ENCODE results near the gene PRICKLE1. TPM values are rescaled to one million over a fixed set of nuclear protein-coding genes. Genes with fewer than 3 reads are reported as not detected.

PRICKLE1 gene
- total RNA-seq, 1 experiment from 2014 or later: 5.1 TPM

GRCh38 chr12:42458575-42458974, 131.0 kb downstream of the PRICKLE1 start:
- DNase-seq (ENCODE audit: low read depth): no peak

GRCh38 chr12:42450248-42450647, 139.3 kb downstream of the PRICKLE1 start:
- DNase-seq (ENCODE audit: low read depth): peak; percentile 42

- no peak for DNase-seq (ENCODE audit: low read depth)
These were observed 140.7 kb downstream of the PRICKLE1 start for GRCh38 chr12:42448841-42449240.

DNA sequence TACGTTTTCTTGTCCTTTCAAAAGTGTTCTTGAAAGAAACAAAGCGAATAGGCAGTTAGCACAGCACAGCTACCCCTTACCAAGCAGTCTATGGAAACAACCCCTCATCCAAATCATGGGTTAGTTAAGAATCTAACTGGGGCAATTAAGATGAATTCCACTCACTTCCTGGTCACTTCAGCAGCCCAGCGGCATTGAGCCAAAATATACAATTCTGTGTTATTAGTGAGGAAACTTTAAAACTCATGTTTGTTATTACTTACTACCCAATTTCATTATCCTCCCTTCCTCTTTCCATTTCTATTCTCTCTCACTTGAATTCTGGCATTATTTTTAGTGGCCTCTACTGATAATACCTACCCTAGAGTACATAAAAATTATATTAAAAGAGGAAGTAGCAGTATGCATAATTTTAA, 142.2 kb downstream of the PRICKLE1 start:
- DNase-seq (ENCODE audit: low read depth): no peak

GRCh38 chr12:42446761-42447160, 142.8 kb downstream of the PRICKLE1 start:
- peak; percentile 36 for DNase-seq (ENCODE audit: low read depth)

- no peak for DNase-seq (ENCODE audit: low read depth)
These were observed 143.7 kb downstream of the PRICKLE1 start for GRCh38 chr12:42445891-42446290.

GRCh38 chr12:42444192-42444943, 145.2 kb downstream of the PRICKLE1 start:
- no peak for DNase-seq (ENCODE audit: low read depth)

- DNase-seq (ENCODE audit: low read depth): no peak
These were observed 146.7 kb downstream of the PRICKLE1 start for GRCh38 chr12:42442888-42443287.

DNA sequence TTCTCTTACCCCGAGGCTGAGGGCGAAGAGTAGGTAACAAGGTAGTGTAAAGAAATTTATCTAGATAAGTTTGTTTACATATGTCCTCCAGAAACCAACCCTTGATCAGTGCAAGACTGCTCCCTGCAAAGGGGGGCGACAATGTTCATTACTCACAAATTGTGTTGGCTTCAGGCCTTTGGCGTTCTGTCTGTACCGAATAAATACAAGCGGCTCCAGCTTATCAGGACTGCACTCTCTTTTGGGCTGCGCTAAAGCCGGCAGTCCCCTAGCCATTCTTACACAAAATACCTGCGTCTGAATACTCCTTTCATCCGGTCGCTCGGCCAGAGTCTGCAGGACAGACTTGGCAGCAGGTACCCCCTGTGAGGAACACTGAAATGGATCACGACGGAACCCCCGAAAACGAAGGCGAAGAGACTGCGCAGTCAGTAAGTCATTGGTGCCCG, 147.2 kb downstream of the PRICKLE1 start:
- DNase-seq (ENCODE audit: low read depth): no peak

- no peak for DNase-seq (ENCODE audit: low read depth)
These were observed 148.9 kb downstream of the PRICKLE1 start for GRCh38 chr12:42440608-42441007.

DNA sequence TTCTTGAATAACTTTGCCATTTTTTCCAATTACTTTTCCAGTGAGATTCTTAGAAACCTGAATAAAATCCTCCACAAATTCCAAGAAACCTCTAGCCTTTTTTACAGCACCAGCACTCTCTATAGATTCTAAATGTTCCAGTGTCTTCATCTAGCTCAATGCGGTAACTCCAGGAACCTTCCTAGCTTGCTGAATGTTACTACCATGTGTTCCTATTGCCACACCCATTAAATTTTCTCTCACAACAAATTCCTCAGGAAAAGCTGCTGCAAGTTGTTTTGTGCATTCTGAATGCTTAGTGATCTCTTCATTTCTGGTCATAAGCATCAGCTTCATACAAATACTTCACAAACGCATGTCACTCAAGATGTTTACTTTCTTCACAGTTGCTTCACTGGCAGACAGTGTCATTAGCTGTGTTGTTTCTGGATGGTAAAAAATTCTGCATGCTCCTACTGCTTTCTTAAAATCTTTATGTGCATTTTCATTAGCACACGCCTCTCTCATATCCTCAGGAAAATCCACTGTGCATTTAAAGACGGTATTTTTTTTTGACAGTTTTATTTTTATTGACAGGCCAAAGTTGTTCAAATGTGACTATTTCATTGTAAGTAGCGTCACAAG, 156.9 kb downstream of the PRICKLE1 start:
- DNase-seq (ENCODE audit: low read depth): no peak

DNA sequence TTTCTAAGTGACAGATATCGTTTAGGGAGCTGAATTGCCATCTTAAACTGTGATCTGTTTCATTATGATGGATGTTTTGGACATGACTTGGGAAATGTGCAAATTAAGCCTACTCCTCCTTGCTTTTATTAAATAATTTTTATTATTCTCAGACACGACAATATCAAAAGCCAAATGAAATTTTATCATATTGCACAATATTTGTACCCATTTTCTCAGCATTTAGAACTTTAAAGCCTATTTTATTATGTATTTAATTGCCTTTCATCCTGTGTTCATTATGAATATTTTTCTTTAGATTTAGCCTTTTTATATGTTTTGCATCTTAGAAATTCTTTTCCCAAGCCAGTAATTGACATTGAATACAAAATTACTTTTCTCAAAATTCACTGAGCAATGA, 160.7 kb downstream of the PRICKLE1 start:
- no peak for DNase-seq (ENCODE audit: low read depth)

GRCh38 chr12:42426746-42427145, 162.8 kb downstream of the PRICKLE1 start:
- DNase-seq (ENCODE audit: low read depth): peak; percentile 55

DNA sequence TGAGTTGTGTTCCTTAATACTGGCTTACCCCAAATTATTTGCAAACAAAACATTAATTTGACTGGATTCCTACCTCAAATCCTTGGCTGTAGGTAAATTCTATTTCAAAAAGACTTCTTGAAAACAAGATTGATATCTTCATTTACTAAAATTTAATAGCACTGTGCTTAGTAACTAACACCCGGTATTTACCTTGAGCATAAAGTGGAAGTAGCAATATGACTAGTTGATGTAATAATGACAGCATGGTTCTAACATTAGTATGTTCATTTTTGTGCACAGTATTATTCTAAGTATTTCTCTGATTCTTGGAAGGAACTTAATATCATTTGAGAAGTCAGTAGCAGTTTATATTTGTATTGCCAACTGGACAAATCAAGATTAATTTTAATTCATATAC, 166.8 kb downstream of the PRICKLE1 start:
- DNase-seq (ENCODE audit: low read depth): no peak

DNA sequence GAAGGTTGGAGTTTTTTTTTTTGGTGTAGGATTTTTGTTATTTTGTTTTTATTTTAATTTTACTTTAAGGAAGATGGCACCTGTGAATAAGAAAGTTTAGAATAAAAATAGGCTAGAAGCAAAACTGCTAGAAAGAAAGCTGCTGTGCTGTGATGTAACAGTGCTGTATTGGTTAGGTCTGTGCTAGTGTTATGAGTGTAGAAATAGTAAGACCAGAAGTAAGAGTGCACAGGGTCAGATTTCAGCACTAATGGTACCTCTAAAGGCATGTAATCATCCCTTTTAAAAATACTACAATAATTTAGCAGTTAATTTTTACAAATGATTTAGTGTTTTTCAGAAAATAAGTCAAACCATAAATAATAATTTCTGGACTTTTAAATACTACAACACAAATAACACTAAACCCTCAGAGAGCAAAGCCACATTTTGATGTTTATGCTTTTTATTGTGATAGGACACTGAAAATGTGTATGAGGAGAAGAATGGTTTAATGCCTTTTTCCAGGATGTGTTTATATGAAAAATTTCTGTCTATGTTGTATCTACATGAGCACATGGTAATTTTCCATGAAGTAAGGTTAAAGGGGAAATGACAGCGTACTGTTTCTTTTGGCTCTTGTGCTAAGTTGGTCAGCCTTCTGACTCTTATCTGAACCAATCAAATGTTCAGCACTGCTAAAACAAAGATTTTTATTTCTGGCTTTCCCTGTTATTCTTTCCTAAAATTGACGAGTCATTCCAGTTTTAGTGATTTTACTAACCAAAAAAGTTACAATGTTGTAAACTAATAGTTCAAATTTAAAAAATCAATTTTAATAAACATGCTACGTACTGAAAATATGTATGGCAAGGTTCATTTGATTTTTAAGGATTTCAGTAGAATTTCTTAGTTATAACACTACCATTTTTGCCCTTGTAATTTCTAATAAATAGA, 167.4 kb downstream of the PRICKLE1 start:
- peak; percentile 52 for DNase-seq (ENCODE audit: low read depth)

- DNase-seq (ENCODE audit: low read depth): no peak
These were observed 169.2 kb downstream of the PRICKLE1 start for GRCh38 chr12:42420395-42420794.

DNA sequence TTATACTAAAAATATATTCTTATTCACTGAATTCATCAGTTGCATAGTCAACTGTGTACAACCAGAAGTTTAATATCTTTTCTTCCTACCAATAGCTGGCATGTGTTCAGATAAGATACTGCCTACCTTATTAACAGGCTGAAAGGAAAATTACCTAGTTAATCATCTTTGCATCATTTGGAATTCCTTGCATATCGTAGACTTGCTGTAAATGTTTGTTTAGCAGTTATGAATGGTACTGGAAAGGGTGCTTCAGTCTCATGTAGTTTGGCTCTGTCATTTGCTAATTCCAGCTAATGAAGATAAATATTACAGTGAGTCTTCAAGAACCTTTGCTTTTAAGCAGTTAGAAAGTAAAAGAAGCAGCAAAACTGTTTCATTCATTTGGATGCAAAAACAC, 179.2 kb downstream of the PRICKLE1 start:
- no peak for DNase-seq (ENCODE audit: low read depth)

GRCh38 chr12:42409471-42409870, 180.1 kb downstream of the PRICKLE1 start:
- DNase-seq (ENCODE audit: low read depth): no peak

GRCh38 chr12:42407306-42407705, 182.2 kb downstream of the PRICKLE1 start:
- DNase-seq (ENCODE audit: low read depth): peak; percentile 5

Data from M059J (cell line).